Astrocyte (in vitro differentiated cells and primary cell): ENCODE data around the gene STARD13. TPM values are rescaled to one million over a fixed set of nuclear protein-coding genes. Genes with fewer than 3 reads are reported as not detected.

Experiments used
- DNase-seq: peaks from one replicate; pipeline ENCODE4 v3.0.0-alpha.2; 2010; ENCODE audit warnings: low read depth
- FAIRE-seq: peaks from 2 replicates; lab custom pipeline; 2011; peaks lifted over from hg19 to GRCh38; lab: Jason Lieb, UNC
- H2AFZ ChIP-seq: 2 replicates; pipeline ENCODE4 v1.6.0; 2012; ENCODE audit warnings: low read depth, low read length, inconsistent platforms
- H3K27ac ChIP-seq: 2 replicates; pipeline ENCODE4 v1.5.1; 2011; ENCODE audit warnings: low read depth, low read length, inconsistent platforms
- H3K27me3 ChIP-seq: 2 replicates; pipeline ENCODE4 v1.6.0; 2011; ENCODE audit warnings: low read length, inconsistent platforms; ENCODE audit not compliant: insufficient read depth
- H3K36me3 ChIP-seq: 2 replicates; pipeline ENCODE4 v1.5.1; 2011; ENCODE audit warnings: low read length, inconsistent platforms; ENCODE audit not compliant: insufficient read depth
- H3K4me1 ChIP-seq: 2 replicates; pipeline ENCODE4 v1.5.1; 2011; ENCODE audit warnings: low read length, inconsistent platforms; ENCODE audit not compliant: insufficient read depth
- H3K4me2 ChIP-seq: 2 replicates; pipeline ENCODE4 v1.6.0; 2012; ENCODE audit warnings: low read length, inconsistent platforms
- H3K4me3 ChIP-seq: 2 replicates; pipeline ENCODE4 v1.5.1; 2011; ENCODE audit warnings: low read depth, mild to moderate bottlenecking, low read length, inconsistent platforms; ENCODE audit not compliant: insufficient read depth
- H3K79me2 ChIP-seq: 2 replicates; pipeline ENCODE4 v1.6.0; 2012; ENCODE audit warnings: mild to moderate bottlenecking, low read length, inconsistent platforms; ENCODE audit not compliant: insufficient read depth
- H3K9ac ChIP-seq: 2 replicates; pipeline ENCODE4 v1.6.0; 2012; ENCODE audit warnings: mild to moderate bottlenecking, low read length, inconsistent platforms
- H3K9me3 ChIP-seq: 2 replicates; pipeline ENCODE4 v1.5.1; 2012; ENCODE audit warnings: low read depth, mild to moderate bottlenecking, low read length, inconsistent platforms; ENCODE audit not compliant: insufficient read depth
- H4K20me1 ChIP-seq: 2 replicates; pipeline ENCODE4 v1.6.0; 2012; ENCODE audit warnings: low read length, inconsistent platforms; ENCODE audit not compliant: insufficient read depth
- H3K27ac Mint-ChIP-seq: one replicate; pipeline ENCODE4 v1.8.0; 2021; ENCODE audit warnings: mild to moderate bottlenecking, mixed read lengths; ENCODE audit not compliant: unreplicated experiment
- H3K27me3 Mint-ChIP-seq: one replicate; pipeline ENCODE4 v1.8.0; 2021; ENCODE audit warnings: low read depth, mixed read lengths; ENCODE audit not compliant: unreplicated experiment
- H3K36me3 Mint-ChIP-seq: one replicate; pipeline ENCODE4 v1.8.0; 2021; ENCODE audit warnings: low read depth, mixed read lengths; ENCODE audit not compliant: unreplicated experiment
- H3K4me1 Mint-ChIP-seq: one replicate; pipeline ENCODE4 v1.8.0; 2021; ENCODE audit warnings: low read depth, mixed read lengths; ENCODE audit not compliant: unreplicated experiment
- H3K4me3 Mint-ChIP-seq: one replicate; pipeline ENCODE4 v1.8.0; 2021; ENCODE audit warnings: mild to moderate bottlenecking, moderate library complexity, mixed read lengths; ENCODE audit not compliant: unreplicated experiment
- H3K9me3 Mint-ChIP-seq: one replicate; pipeline ENCODE4 v1.8.0; 2021; ENCODE audit warnings: mild to moderate bottlenecking, mixed read lengths; ENCODE audit not compliant: unreplicated experiment
- CTCF ChIP-seq: IDR thresholded peaks from 2 replicates; pipeline ENCODE4 v1.5.1; 2011; ENCODE audit warnings: low read depth, mild to moderate bottlenecking, inconsistent platforms, low read length, moderate library complexity; ENCODE audit not compliant: insufficient read depth
- EZH2 ChIP-seq: IDR thresholded peaks from 2 replicates; pipeline ENCODE4 v1.6.1; 2012; ENCODE audit warnings: mild to moderate bottlenecking, low read length, inconsistent platforms; ENCODE audit not compliant: insufficient read depth
- total RNA-seq: library from RNA; stranded (reverse); gene quantifications from 2 replicates; pipeline ENCODE4 v1.2.1, GENCODE V29; 2021

The STARD13 gene
- total RNA-seq, 1 donor from 2014 or later: 30.1 TPM

- peaks cover 46% of the 10 kb centered on the region for H3K4me1 ChIP-seq
- H4K20me1 ChIP-seq: no peaks in the 10 kb centered on the region
- H3K9ac ChIP-seq: peak overlapping the region; percentile 80
- H3K4me1 Mint-ChIP-seq: peaks cover 57% of the 10 kb centered on the region
- H3K4me2 ChIP-seq: no peak overlapping the region
- no peaks in the 10 kb centered on the region for H3K9me3 Mint-ChIP-seq
- no peaks in the 10 kb centered on the region for H3K9me3 ChIP-seq
- H2AFZ ChIP-seq: no peak overlapping the region
- no peaks in the 10 kb centered on the region for H3K27me3 ChIP-seq
- peaks cover 4% of the 10 kb centered on the region for H3K36me3 ChIP-seq
- no peak overlapping the region for H3K4me3 ChIP-seq
- DNase-seq (no peak), FAIRE-seq (no peak)
- peaks cover 5% of the 10 kb centered on the region for H3K36me3 Mint-ChIP-seq
- H3K27me3 Mint-ChIP-seq: no peaks in the 10 kb centered on the region
- peak overlapping the region; percentile 64 for H3K27ac Mint-ChIP-seq
- TF ChIP-seq CTCF (no peak), EZH2 (no peak)
- peak overlapping the region; percentile 24 for H3K4me3 Mint-ChIP-seq
- peak overlapping the region; percentile 93 for H3K27ac ChIP-seq
- H3K79me2 ChIP-seq: peaks cover 82% of the 10 kb centered on the region
These were observed 102.8 kb downstream of the STARD13 start for GRCh38 chr13:33182729-33183128.

DNA sequence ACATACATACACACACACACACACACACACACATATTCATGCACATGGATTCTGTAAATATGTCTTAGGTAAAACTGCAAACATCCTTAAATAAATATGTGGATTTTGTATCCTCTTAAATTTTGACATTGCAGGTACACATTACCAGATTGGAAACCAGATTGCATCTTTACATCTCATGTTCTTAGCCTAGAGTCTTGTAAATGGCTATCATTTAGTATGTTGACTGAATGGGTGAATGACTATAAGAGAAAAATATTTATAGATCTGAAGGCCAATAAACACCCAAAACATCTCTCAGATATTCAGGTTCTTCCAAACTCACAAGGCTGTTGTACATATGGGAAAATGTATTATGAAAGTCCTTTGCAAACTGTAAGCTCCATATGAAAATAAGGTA, 104.3 kb downstream of the STARD13 start:
- Mint-ChIP-seq H3K27ac (no peak overlapping the region), H3K27me3 (no peaks in the 10 kb centered on the region), H3K36me3 (peaks cover 5% of the 10 kb centered on the region), H3K4me3 (no peak overlapping the region), H3K4me1 (peaks cover 45% of the 10 kb centered on the region), H3K9me3 (no peaks in the 10 kb centered on the region)
- TF ChIP-seq EZH2 (no peak), CTCF (no peak)
- FAIRE-seq: no peak
- no peak overlapping the region for H2AFZ ChIP-seq
- no peak overlapping the region for H3K4me2 ChIP-seq
- DNase-seq: no peak
- no peaks in the 10 kb centered on the region for H3K9me3 ChIP-seq
- H3K4me3 ChIP-seq: no peak overlapping the region
- no peaks in the 10 kb centered on the region for H3K27me3 ChIP-seq
- no peak overlapping the region for H3K27ac ChIP-seq
- peaks cover 91% of the 10 kb centered on the region for H3K79me2 ChIP-seq
- H3K9ac ChIP-seq: no peak overlapping the region
- peaks cover 4% of the 10 kb centered on the region for H3K36me3 ChIP-seq
- peaks cover 31% of the 10 kb centered on the region for H3K4me1 ChIP-seq
- no peaks in the 10 kb centered on the region for H4K20me1 ChIP-seq

- no peak overlapping the region for H3K27ac ChIP-seq
- Mint-ChIP-seq H3K9me3 (no peaks in the 10 kb centered on the region), H3K4me1 (peaks cover 35% of the 10 kb centered on the region), H3K27ac (no peak overlapping the region), H3K4me3 (no peak overlapping the region), H3K27me3 (no peaks in the 10 kb centered on the region), H3K36me3 (peaks cover 5% of the 10 kb centered on the region)
- H3K4me2 ChIP-seq: no peak overlapping the region
- H3K36me3 ChIP-seq: peaks cover 4% of the 10 kb centered on the region
- DNase-seq (no peak), FAIRE-seq (no peak)
- no peak overlapping the region for H2AFZ ChIP-seq
- no peaks in the 10 kb centered on the region for H3K9me3 ChIP-seq
- no peaks in the 10 kb centered on the region for H3K27me3 ChIP-seq
- no peak overlapping the region for H3K4me3 ChIP-seq
- H3K4me1 ChIP-seq: peaks cover 21% of the 10 kb centered on the region
- no peak overlapping the region for H3K9ac ChIP-seq
- TF ChIP-seq EZH2 (no peak), CTCF (no peak)
- peaks cover 91% of the 10 kb centered on the region for H3K79me2 ChIP-seq
- H4K20me1 ChIP-seq: no peaks in the 10 kb centered on the region
These were observed 105.3 kb downstream of the STARD13 start for GRCh38 chr13:33180122-33180804.
